GM23248 (cell line): Measurements from ENCODE around the gene LIMD2.

Experiments used
- EZH2 ChIP-seq: fragments of 200-600 bp; sonication (generic); IDR thresholded peaks from 2 replicates; pipeline ENCODE4 v1.6.1; 2018; ENCODE audit warnings: antibody characterized with exemption, mild to moderate bottlenecking; ENCODE audit not compliant: insufficient read depth, poor library complexity, severe bottlenecking
- EZH2phosphoT487 ChIP-seq: fragments of 200-600 bp; sonication (generic); IDR thresholded peaks from 2 replicates; pipeline ENCODE4 v1.6.1; 2018; ENCODE audit warnings: antibody characterized with exemption, moderate library complexity, mild to moderate bottlenecking, low read depth; ENCODE audit not compliant: insufficient read depth

- no peak for TF ChIP-seq EZH2
- no peak for TF ChIP-seq EZH2phosphoT487
These were observed 867 bp upstream of the LIMD2 start for GRCh38 chr17:63700528-63701455.
